HEK293 (cell line): ENCODE measurements around the gene KIRREL3.

Experiments used
- CTCF ChIA-PET: fragments of 350-600 bp; formaldehyde crosslinking; extraction: SDS; loops from one replicate; lab custom pipeline; 2021; ENCODE audit warnings: antibody characterized with exemption; lab: Yijun Ruan, JAX
- POLR2A ChIA-PET: fragments of 300-600 bp; formaldehyde crosslinking; extraction: SDS; loops from one replicate; lab custom pipeline; 2020; ENCODE audit warnings: antibody characterized with exemption, inconsistent platforms; lab: Yijun Ruan, JAX
- H3K27ac ChIP-seq: fragments of 200-500 bp; sonication (Bioruptor generic); 2 replicates; pipeline ENCODE4 v1.5.1; 2014; ENCODE audit warnings: low read depth, low read length, control low read depth, inconsistent platforms; ENCODE audit errors: extremely low read depth
- H3K36me3 ChIP-seq, 2 experiments: fragments of 200-500 bp in 1 of 2; sonication (Bioruptor generic) in 1 of 2; 1 replicate in 1 of 2; 2 replicates in 1 of 2; pipeline ENCODE4 v1.5.1; 2014 to 2017; ENCODE audit warnings: inconsistent platforms in 2 of 2, low read length in 2 of 2; ENCODE audit not compliant: control insufficient read depth in 2 of 2, insufficient read depth in 1 of 2
- H3K4me1 ChIP-seq: fragments of 200-500 bp; sonication (Bioruptor generic); 2 replicates; pipeline ENCODE4 v1.5.1; 2014; ENCODE audit warnings: mild to moderate bottlenecking, low read length, inconsistent platforms; ENCODE audit not compliant: control insufficient read depth, insufficient read depth
- H3K4me3 ChIP-seq: 2 replicates; pipeline ENCODE4 v1.5.1; 2011; ENCODE audit warnings: low read depth, mild to moderate bottlenecking, control low read depth, low read length, moderate library complexity
- H3K9me3 ChIP-seq: fragments of 200-500 bp; sonication (Bioruptor generic); 2 replicates; pipeline ENCODE4 v1.5.1; 2014; ENCODE audit warnings: low read depth, low read length, inconsistent platforms; ENCODE audit not compliant: control insufficient read depth, insufficient read depth
- GFI1B ChIP-seq: fragments of 450-650 bp; formaldehyde crosslinking; IDR thresholded peaks from 2 replicates; pipeline ENCODE4 v1.5.1; 2016; ENCODE audit warnings: missing biosample characterization, missing genetic modification characterization
- HOXD13 ChIP-seq: sonication (generic); formaldehyde crosslinking; IDR thresholded peaks from 2 replicates; pipeline ENCODE4 v1.8.0; 2022; ENCODE audit warnings: missing genetic modification reagents, borderline replicate concordance
- MEIS1 ChIP-seq: sonication (generic); formaldehyde crosslinking; IDR thresholded peaks from 2 replicates; pipeline ENCODE4 v1.8.1; 2022; ENCODE audit warnings: missing genetic modification reagents, mild to moderate bottlenecking, borderline replicate concordance
- PRDM1 ChIP-seq: fragments of 450-650 bp; formaldehyde crosslinking; IDR thresholded peaks from 2 replicates; pipeline ENCODE4; 2016; ENCODE audit warnings: missing biosample characterization, missing genetic modification characterization
- SALL2 ChIP-seq: fragments of 450-650 bp; formaldehyde crosslinking; IDR thresholded peaks from 2 replicates; pipeline ENCODE4 v1.5.0; 2017; ENCODE audit warnings: missing biosample characterization, mild to moderate bottlenecking, missing genetic modification characterization, borderline replicate concordance
- SP2 ChIP-seq: fragments of 450-650 bp; formaldehyde crosslinking; IDR thresholded peaks from 2 replicates; pipeline ENCODE4 v1.5.1; 2016; ENCODE audit warnings: missing biosample characterization, missing genetic modification characterization
- ZBTB1 ChIP-seq: fragments of 450-650 bp; formaldehyde crosslinking; IDR thresholded peaks from 2 replicates; pipeline ENCODE4 v1.5.1; 2016; ENCODE audit warnings: missing biosample characterization, missing genetic modification characterization
- ZFHX2 ChIP-seq: fragments of 450-650 bp; formaldehyde crosslinking; conservative IDR thresholded peaks from 2 replicates; pipeline ENCODE4 v1.5.1; 2016; ENCODE audit warnings: missing biosample characterization, missing genetic modification characterization
- ZNF132 ChIP-seq: fragments of 450-650 bp; formaldehyde crosslinking; IDR thresholded peaks from 2 replicates; pipeline ENCODE4 v1.5.1; 2017; ENCODE audit warnings: missing biosample characterization, missing genetic modification characterization, borderline replicate concordance
- ZNF157 ChIP-seq: fragments of 450-650 bp; formaldehyde crosslinking; IDR thresholded peaks from 2 replicates; pipeline ENCODE4 v1.5.1; 2016; ENCODE audit warnings: missing biosample characterization, missing genetic modification characterization
- ZNF16 ChIP-seq: fragments of 450-650 bp; formaldehyde crosslinking; IDR thresholded peaks from 2 replicates; pipeline ENCODE4 v1.5.1; 2016; ENCODE audit warnings: low read depth, missing biosample characterization, missing genetic modification characterization
- ZNF2 ChIP-seq: fragments of 450-650 bp; formaldehyde crosslinking; IDR thresholded peaks from 2 replicates; pipeline ENCODE4 v1.5.1; 2016; ENCODE audit warnings: missing biosample characterization, missing genetic modification characterization
- ZNF239 ChIP-seq: fragments of 450-650 bp; formaldehyde crosslinking; IDR thresholded peaks from 2 replicates; pipeline ENCODE4 v1.5.1; 2016; ENCODE audit warnings: missing biosample characterization, missing genetic modification characterization
- ZNF248 ChIP-seq: fragments of 450-650 bp; formaldehyde crosslinking; IDR thresholded peaks from 2 replicates; pipeline ENCODE4 v1.5.1; 2017; ENCODE audit warnings: missing biosample characterization, missing genetic modification characterization
- ZNF354C ChIP-seq: fragments of 450-650 bp; formaldehyde crosslinking; IDR thresholded peaks from 2 replicates; pipeline ENCODE4 v1.5.1; 2016; ENCODE audit warnings: missing biosample characterization, missing genetic modification characterization, low read depth, borderline replicate concordance
- ZNF426 ChIP-seq: fragments of 450-650 bp; formaldehyde crosslinking; IDR thresholded peaks from 2 replicates; pipeline ENCODE4 v1.5.1; 2017; ENCODE audit warnings: missing biosample characterization, missing genetic modification characterization, mild to moderate bottlenecking, inconsistent platforms, moderate library complexity
- ZNF561 ChIP-seq: fragments of 450-650 bp; IDR thresholded peaks from 2 replicates; pipeline ENCODE4 v1.5.1; 2018; ENCODE audit warnings: missing biosample characterization, missing genetic modification characterization, borderline replicate concordance
- ZNF571 ChIP-seq: fragments of 450-650 bp; formaldehyde crosslinking; IDR thresholded peaks from 2 replicates; pipeline ENCODE4 v1.5.0; 2017; ENCODE audit warnings: missing biosample characterization, missing genetic modification characterization
- ZNF600 ChIP-seq: fragments of 450-650 bp; formaldehyde crosslinking; IDR thresholded peaks from 2 replicates; pipeline ENCODE4 v1.5.1; 2016; ENCODE audit warnings: missing biosample characterization, missing genetic modification characterization
- ZNF654 ChIP-seq: fragments of 450-650 bp; formaldehyde crosslinking; IDR thresholded peaks from 2 replicates; pipeline ENCODE4 v1.5.1; 2016; ENCODE audit warnings: low read depth, missing biosample characterization, missing genetic modification characterization
- ZNF791 ChIP-seq: fragments of 450-650 bp; formaldehyde crosslinking; IDR thresholded peaks from 2 replicates; pipeline ENCODE4 v1.5.1; 2016; ENCODE audit warnings: missing biosample characterization, missing genetic modification characterization
- ZXDB ChIP-seq: fragments of 450-650 bp; formaldehyde crosslinking; IDR thresholded peaks from 2 replicates; pipeline ENCODE4 v1.5.1; 2016; ENCODE audit warnings: missing biosample characterization, missing genetic modification characterization
- TF ChIP-seq, protein P1 (sequence below): fragments of 450-650 bp; formaldehyde crosslinking; IDR thresholded peaks from 2 replicates; pipeline ENCODE4 v1.5.1; 2016; ENCODE audit warnings: missing biosample characterization, missing genetic modification characterization
- TF ChIP-seq, protein P2 (sequence below): fragments of 450-650 bp; formaldehyde crosslinking; optimal IDR thresholded peaks from 2 replicates; pipeline ENCODE3; 2016; ENCODE audit warnings: missing biosample characterization, mild to moderate bottlenecking, missing genetic modification characterization
- TF ChIP-seq, protein P3 (sequence below): fragments of 450-650 bp; formaldehyde crosslinking; IDR thresholded peaks from 2 replicates; pipeline ENCODE4 v1.5.0; 2017; ENCODE audit warnings: missing biosample characterization, missing genetic modification characterization, borderline replicate concordance

Gene KIRREL3

DNA sequence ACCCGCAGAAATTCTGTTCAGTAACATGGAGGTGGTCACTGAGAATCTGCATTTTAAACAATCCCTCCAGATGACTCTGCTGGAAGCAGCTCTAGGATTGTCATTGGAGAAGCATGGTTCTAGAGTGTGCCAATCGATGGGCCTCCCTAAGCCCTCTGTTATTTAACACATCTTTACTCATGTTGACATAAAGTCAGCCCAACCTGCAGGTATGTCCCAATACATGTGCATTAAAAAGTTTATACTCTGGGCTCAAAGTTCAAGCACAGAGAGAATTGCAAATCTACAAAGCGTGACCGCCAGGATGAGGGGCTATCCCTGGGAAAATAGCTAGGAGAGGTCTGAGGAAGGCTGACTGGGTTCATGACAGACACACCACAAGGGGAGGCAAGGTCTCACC, 116.4 kb downstream of the KIRREL3 start:
- no peaks in the 10 kb centered on the region for H3K9me3 ChIP-seq
- H3K4me3 ChIP-seq: no peak overlapping the region
- H3K36me3 ChIP-seq: no peaks in the 10 kb centered on the region
- H3K27ac ChIP-seq: no peak overlapping the region
- no peak for TF ChIP-seq ZNF2 (tag by site-specific recombination)
- TF ChIP-seq HOXD13 (CRISPR knock-in tag): no peak
- TF ChIP-seq ZNF248 (tag by site-specific recombination): no peak
- TF ChIP-seq ZNF600: no peak
- no peak for TF ChIP-seq ZNF561
- TF ChIP-seq ZNF239 (tag by site-specific recombination): no peak
- no peak for TF ChIP-seq GFI1B (tag by site-specific recombination)
- TF ChIP-seq SALL2: no peak
- no peak for TF ChIP-seq ZNF791 (tag by site-specific recombination)
- no peak for TF ChIP-seq ZXDB (tag by site-specific recombination)
- CTCF ChIA-PET: no interaction called here
- POLR2A ChIA-PET: no interaction called here
- H3K4me1 ChIP-seq: no peaks in the 10 kb centered on the region

DNA sequence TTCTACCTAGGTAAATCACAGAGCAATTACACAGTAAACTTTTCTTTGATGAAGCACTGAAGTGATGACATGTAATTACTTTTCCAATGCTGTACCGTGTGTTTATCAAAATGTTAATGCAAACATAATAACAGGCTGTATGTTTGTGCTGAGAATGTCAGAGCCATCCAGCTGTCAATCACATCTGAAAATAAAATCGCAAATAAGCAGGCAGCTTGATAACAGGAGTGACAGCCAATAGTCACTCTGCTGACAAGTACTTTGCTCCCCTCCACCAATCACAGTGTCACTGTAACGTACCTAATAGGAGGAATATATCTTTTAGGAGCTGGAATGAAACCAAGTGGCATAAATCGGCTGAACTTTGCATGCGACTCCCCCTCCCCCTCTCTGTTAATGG, 119.7 kb downstream of the KIRREL3 start:
- H3K9me3 ChIP-seq: no peaks in the 10 kb centered on the region
- no peak overlapping the region for H3K27ac ChIP-seq
- H3K4me1 ChIP-seq: no peaks in the 10 kb centered on the region
- H3K4me3 ChIP-seq: no peak overlapping the region
- H3K36me3 ChIP-seq: no peaks in the 10 kb centered on the region
- ChIA-PET POLR2A (no interaction called here), CTCF (no interaction called here)
- no peak for TF ChIP-seq ZNF132 (tag by site-specific recombination)
- TF ChIP-seq MEIS1 (CRISPR knock-in tag): no peak
- TF ChIP-seq ZNF426 (tag by site-specific recombination): no peak
- no peak for TF ChIP-seq ZNF654 (tag by site-specific recombination)
- TF ChIP-seq ZNF571 (tag by site-specific recombination): no peak
- no peak for TF ChIP-seq PRDM1 (tag by site-specific recombination)
- TF ChIP-seq ZNF354C (tag by site-specific recombination): no peak
- no peak for TF ChIP-seq ZBTB1 (tag by site-specific recombination)
- TF ChIP-seq, protein P1, sequence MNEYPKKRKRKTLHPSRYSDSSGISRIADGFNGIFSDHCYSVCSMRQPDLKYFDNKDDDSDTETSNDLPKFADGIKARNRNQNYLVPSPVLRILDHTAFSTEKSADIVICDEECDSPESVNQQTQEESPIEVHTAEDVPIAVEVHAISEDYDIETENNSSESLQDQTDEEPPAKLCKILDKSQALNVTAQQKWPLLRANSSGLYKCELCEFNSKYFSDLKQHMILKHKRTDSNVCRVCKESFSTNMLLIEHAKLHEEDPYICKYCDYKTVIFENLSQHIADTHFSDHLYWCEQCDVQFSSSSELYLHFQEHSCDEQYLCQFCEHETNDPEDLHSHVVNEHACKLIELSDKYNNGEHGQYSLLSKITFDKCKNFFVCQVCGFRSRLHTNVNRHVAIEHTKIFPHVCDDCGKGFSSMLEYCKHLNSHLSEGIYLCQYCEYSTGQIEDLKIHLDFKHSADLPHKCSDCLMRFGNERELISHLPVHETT (tag by site-specific recombination): no peak
- no peak for TF ChIP-seq ZNF16 (tag by site-specific recombination)
- TF ChIP-seq ZNF157 (tag by site-specific recombination): no peak
- TF ChIP-seq, protein P2, sequence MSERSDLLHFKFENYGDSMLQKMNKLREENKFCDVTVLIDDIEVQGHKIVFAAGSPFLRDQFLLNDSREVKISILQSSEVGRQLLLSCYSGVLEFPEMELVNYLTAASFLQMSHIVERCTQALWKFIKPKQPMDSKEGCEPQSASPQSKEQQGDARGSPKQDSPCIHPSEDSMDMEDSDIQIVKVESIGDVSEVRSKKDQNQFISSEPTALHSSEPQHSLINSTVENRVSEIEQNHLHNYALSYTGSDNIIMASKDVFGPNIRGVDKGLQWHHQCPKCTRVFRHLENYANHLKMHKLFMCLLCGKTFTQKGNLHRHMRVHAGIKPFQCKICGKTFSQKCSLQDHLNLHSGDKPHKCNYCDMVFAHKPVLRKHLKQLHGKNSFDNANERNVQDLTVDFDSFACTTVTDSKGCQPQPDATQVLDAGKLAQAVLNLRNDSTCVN (tag by site-specific recombination): no peak
- TF ChIP-seq SP2 (tag by site-specific recombination): no peak
- TF ChIP-seq, protein P3, sequence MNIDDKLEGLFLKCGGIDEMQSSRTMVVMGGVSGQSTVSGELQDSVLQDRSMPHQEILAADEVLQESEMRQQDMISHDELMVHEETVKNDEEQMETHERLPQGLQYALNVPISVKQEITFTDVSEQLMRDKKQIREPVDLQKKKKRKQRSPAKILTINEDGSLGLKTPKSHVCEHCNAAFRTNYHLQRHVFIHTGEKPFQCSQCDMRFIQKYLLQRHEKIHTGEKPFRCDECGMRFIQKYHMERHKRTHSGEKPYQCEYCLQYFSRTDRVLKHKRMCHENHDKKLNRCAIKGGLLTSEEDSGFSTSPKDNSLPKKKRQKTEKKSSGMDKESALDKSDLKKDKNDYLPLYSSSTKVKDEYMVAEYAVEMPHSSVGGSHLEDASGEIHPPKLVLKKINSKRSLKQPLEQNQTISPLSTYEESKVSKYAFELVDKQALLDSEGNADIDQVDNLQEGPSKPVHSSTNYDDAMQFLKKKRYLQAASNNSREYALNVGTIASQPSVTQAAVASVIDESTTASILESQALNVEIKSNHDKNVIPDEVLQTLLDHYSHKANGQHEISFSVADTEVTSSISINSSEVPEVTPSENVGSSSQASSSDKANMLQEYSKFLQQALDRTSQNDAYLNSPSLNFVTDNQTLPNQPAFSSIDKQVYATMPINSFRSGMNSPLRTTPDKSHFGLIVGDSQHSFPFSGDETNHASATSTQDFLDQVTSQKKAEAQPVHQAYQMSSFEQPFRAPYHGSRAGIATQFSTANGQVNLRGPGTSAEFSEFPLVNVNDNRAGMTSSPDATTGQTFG: no peak
- TF ChIP-seq ZFHX2 (tag by site-specific recombination): no peak
